ENCODE measurements around the gene DENND5A. TPM values are rescaled to one million over a fixed set of nuclear protein-coding genes. Genes with fewer than 3 reads are reported as not detected.
"Not testable (repeated sequence)": the region's sequence is repeated elsewhere in the genome, so short reads cannot be mapped to it uniquely, and the experiment has no call there.

DENND5A gene
- total RNA-seq, 1 donor from 2014 or later = 156 TPM

- H3K27ac Mint-ChIP-seq (ENCODE audit: unreplicated experiment) = no peak overlapping the region
- Histone ChIP-seq H3K4me2 (ENCODE audit: low read length) (no peak overlapping the region), H2AFZ (ENCODE audit: low read depth, low read length) (no peak overlapping the region), H3K27ac (ENCODE audit: low read depth, low read length) (no peak overlapping the region), H3K9ac (ENCODE audit: low read length) (no peak overlapping the region), H3K79me2 (ENCODE audit: insufficient read depth, low read length) (peaks cover 93% of the 10 kb centered on the region), H3K27me3 (ENCODE audit: insufficient read depth, low read length) (no peaks in the 10 kb centered on the region), H3K9me3 (ENCODE audit: insufficient read depth, low read depth, low read length) (no peaks in the 10 kb centered on the region), H3K4me3 (ENCODE audit: insufficient read depth, low read depth, low read length) (no peak overlapping the region), H4K20me1 (ENCODE audit: insufficient read depth, low read length) (peaks cover 76% of the 10 kb centered on the region), H3K4me1 (ENCODE audit: insufficient read depth, low read length) (peaks cover 10% of the 10 kb centered on the region), H3K36me3 (ENCODE audit: insufficient read depth, low read length) (no peaks in the 10 kb centered on the region)
- no peaks in the 10 kb centered on the region for H3K9me3 Mint-ChIP-seq (ENCODE audit: unreplicated experiment)
- no peak overlapping the region for H3K4me3 Mint-ChIP-seq (ENCODE audit: unreplicated experiment)
- DNase-seq (ENCODE audit: low read depth) (no peak), FAIRE-seq (no peak)
- peaks cover 36% of the 10 kb centered on the region for H3K4me1 Mint-ChIP-seq (ENCODE audit: low read depth, unreplicated experiment)
- TF ChIP-seq, protein P1, sequence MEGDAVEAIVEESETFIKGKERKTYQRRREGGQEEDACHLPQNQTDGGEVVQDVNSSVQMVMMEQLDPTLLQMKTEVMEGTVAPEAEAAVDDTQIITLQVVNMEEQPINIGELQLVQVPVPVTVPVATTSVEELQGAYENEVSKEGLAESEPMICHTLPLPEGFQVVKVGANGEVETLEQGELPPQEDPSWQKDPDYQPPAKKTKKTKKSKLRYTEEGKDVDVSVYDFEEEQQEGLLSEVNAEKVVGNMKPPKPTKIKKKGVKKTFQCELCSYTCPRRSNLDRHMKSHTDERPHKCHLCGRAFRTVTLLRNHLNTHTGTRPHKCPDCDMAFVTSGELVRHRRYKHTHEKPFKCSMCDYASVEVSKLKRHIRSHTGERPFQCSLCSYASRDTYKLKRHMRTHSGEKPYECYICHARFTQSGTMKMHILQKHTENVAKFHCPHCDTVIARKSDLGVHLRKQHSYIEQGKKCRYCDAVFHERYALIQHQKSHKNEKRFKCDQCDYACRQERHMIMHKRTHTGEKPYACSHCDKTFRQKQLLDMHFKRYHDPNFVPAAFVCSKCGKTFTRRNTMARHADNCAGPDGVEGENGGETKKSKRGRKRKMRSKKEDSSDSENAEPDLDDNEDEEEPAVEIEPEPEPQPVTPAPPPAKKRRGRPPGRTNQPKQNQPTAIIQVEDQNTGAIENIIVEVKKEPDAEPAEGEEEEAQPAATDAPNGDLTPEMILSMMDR (IDR thresholded peaks at IDR 0.05; ENCODE audit: insufficient read depth, low read depth, low read length) = no peak
- TF ChIP-seq EZH2 (IDR thresholded peaks at IDR 0.05; ENCODE audit: insufficient read depth, low read length) = no peak
- no peaks in the 10 kb centered on the region for H3K27me3 Mint-ChIP-seq (ENCODE audit: low read depth, unreplicated experiment)
- H3K36me3 Mint-ChIP-seq (ENCODE audit: low read depth, unreplicated experiment) = peaks cover 5% of the 10 kb centered on the region
These were observed 37.1 kb downstream of the DENND5A start for GRCh38 chr11:9228091-9228490.

DNA sequence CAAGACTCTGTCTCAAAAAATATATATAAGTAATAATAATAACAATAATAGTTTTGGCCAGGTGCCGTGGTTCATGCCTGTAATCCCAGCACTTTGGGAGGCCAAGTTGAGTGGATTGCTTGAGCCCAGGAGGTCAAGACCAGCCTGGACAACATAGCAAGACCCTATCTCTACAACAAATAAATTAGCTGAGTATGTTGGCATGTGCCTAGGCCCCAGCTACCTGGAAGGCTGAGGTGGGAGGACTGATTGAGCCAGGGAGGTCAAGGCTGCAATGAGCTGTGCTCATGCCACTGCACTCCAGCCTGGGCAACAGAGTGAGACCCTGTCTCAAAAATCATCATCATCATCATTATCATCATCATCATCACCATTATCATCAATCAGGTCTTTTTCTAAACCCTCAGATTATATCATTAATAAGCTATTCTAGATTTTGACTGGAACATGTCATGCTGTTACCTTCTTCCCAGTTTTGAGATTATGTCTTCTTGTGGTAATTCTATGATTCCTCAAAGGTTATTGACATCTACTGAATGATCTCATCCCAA, 39.3 kb downstream of the DENND5A start:
- H3K4me1 ChIP-seq (ENCODE audit: insufficient read depth, low read length) = peaks cover 4% of the 10 kb centered on the region
- FAIRE-seq (no peak), DNase-seq (ENCODE audit: low read depth) (no peak)
- H3K27ac ChIP-seq (ENCODE audit: low read depth, low read length) = no peak overlapping the region
- H3K4me3 Mint-ChIP-seq (ENCODE audit: unreplicated experiment) = no peak overlapping the region
- H2AFZ ChIP-seq (ENCODE audit: low read depth, low read length) = no peak overlapping the region
- no peaks in the 10 kb centered on the region for H3K27me3 Mint-ChIP-seq (ENCODE audit: low read depth, unreplicated experiment)
- no peak overlapping the region for H3K27ac Mint-ChIP-seq (ENCODE audit: unreplicated experiment)
- H3K36me3 ChIP-seq (ENCODE audit: insufficient read depth, low read length) = no peaks in the 10 kb centered on the region
- no peak overlapping the region for H3K4me3 ChIP-seq (ENCODE audit: insufficient read depth, low read depth, low read length)
- TF ChIP-seq, protein P1 (IDR thresholded peaks at IDR 0.05; ENCODE audit: insufficient read depth, low read depth, low read length) = no peak
- TF ChIP-seq EZH2 (IDR thresholded peaks at IDR 0.05; ENCODE audit: insufficient read depth, low read length) = no peak
- no peaks in the 10 kb centered on the region for H3K27me3 ChIP-seq (ENCODE audit: insufficient read depth, low read length)
- H3K4me2 ChIP-seq (ENCODE audit: low read length) = no peak overlapping the region
- peaks cover 22% of the 10 kb centered on the region for H3K4me1 Mint-ChIP-seq (ENCODE audit: low read depth, unreplicated experiment)
- H3K9me3 ChIP-seq (ENCODE audit: insufficient read depth, low read depth, low read length) = no peaks in the 10 kb centered on the region
- H4K20me1 ChIP-seq (ENCODE audit: insufficient read depth, low read length) = peaks cover 80% of the 10 kb centered on the region
- no peaks in the 10 kb centered on the region for H3K9me3 Mint-ChIP-seq (ENCODE audit: unreplicated experiment)
- no peak overlapping the region for H3K9ac ChIP-seq (ENCODE audit: low read length)
- peaks cover 96% of the 10 kb centered on the region for H3K79me2 ChIP-seq (ENCODE audit: insufficient read depth, low read length)
- peaks cover 5% of the 10 kb centered on the region for H3K36me3 Mint-ChIP-seq (ENCODE audit: low read depth, unreplicated experiment)

DNA sequence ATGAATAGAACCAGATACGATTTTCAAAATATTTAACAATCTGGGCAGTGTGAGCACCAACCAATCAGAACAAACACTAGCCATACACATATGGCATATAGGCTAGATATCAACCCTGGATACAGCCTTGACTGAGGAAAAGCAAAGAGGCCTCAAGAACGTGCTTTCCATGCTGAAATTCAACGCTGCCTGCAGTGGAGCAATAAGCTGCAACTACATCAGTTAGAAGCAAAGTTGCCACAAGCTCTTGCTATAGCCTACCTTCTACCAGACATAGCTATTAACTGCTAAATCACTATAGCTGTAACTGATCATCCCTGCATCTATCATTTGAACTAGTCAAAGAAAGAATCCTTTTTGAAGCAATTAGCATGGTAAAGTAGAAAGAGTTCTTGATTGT, 42.5 kb downstream of the DENND5A start:
- TF ChIP-seq, protein P1 (IDR thresholded peaks at IDR 0.05; ENCODE audit: insufficient read depth, low read depth, low read length) = no peak
- TF ChIP-seq EZH2 (IDR thresholded peaks at IDR 0.05; ENCODE audit: insufficient read depth, low read length) = no peak

GRCh38 chr11:9220853-9221252, 44.3 kb downstream of the DENND5A start:
- not testable (repeated sequence) for H3K9me3 ChIP-seq (ENCODE audit: insufficient read depth, low read depth, low read length); H2AFZ ChIP-seq (ENCODE audit: low read depth, low read length); H3K4me1 ChIP-seq (ENCODE audit: insufficient read depth, low read length); H3K27me3 Mint-ChIP-seq (ENCODE audit: low read depth, unreplicated experiment); FAIRE-seq; H3K4me3 Mint-ChIP-seq (ENCODE audit: unreplicated experiment); H3K4me3 ChIP-seq (ENCODE audit: insufficient read depth, low read depth, low read length); H3K9me3 Mint-ChIP-seq (ENCODE audit: unreplicated experiment); H3K9ac ChIP-seq (ENCODE audit: low read length); H3K4me2 ChIP-seq (ENCODE audit: low read length); H3K27ac ChIP-seq (ENCODE audit: low read depth, low read length); H3K36me3 ChIP-seq (ENCODE audit: insufficient read depth, low read length); H3K27me3 ChIP-seq (ENCODE audit: insufficient read depth, low read length); DNase-seq (ENCODE audit: low read depth); H3K4me1 Mint-ChIP-seq (ENCODE audit: low read depth, unreplicated experiment); H3K36me3 Mint-ChIP-seq (ENCODE audit: low read depth, unreplicated experiment); H3K27ac Mint-ChIP-seq (ENCODE audit: unreplicated experiment)
- H3K79me2 ChIP-seq (ENCODE audit: insufficient read depth, low read length) = peaks cover 93% of the 10 kb centered on the region
- H4K20me1 ChIP-seq (ENCODE audit: insufficient read depth, low read length) = peaks cover 79% of the 10 kb centered on the region

More for the DNA sequence above, 42.5 kb downstream of the DENND5A start:
- Histone ChIP-seq H3K9me3 (ENCODE audit: insufficient read depth, low read depth, low read length) (no peaks in the 10 kb centered on the region), H3K4me1 (ENCODE audit: insufficient read depth, low read length) (peaks cover 6% of the 10 kb centered on the region), H2AFZ (ENCODE audit: low read depth, low read length) (no peak overlapping the region), H3K79me2 (ENCODE audit: insufficient read depth, low read length) (peaks cover 92% of the 10 kb centered on the region), H3K4me2 (ENCODE audit: low read length) (no peak overlapping the region), H3K36me3 (ENCODE audit: insufficient read depth, low read length) (no peaks in the 10 kb centered on the region), H3K27ac (ENCODE audit: low read depth, low read length) (no peak overlapping the region), H3K4me3 (ENCODE audit: insufficient read depth, low read depth, low read length) (no peak overlapping the region), H4K20me1 (ENCODE audit: insufficient read depth, low read length) (peaks cover 76% of the 10 kb centered on the region), H3K9ac (ENCODE audit: low read length) (no peak overlapping the region), H3K27me3 (ENCODE audit: insufficient read depth, low read length) (no peaks in the 10 kb centered on the region)
- no peak for FAIRE-seq
- no peak overlapping the region for H3K4me3 Mint-ChIP-seq (ENCODE audit: unreplicated experiment)
- DNase-seq (ENCODE audit: low read depth) = no peak
- no peaks in the 10 kb centered on the region for H3K9me3 Mint-ChIP-seq (ENCODE audit: unreplicated experiment)
- peaks cover 6% of the 10 kb centered on the region for H3K36me3 Mint-ChIP-seq (ENCODE audit: low read depth, unreplicated experiment)
- H3K27me3 Mint-ChIP-seq (ENCODE audit: low read depth, unreplicated experiment) = no peaks in the 10 kb centered on the region
- no peak overlapping the region for H3K27ac Mint-ChIP-seq (ENCODE audit: unreplicated experiment)
- peaks cover 12% of the 10 kb centered on the region for H3K4me1 Mint-ChIP-seq (ENCODE audit: low read depth, unreplicated experiment)
